Measurements from ENCODE around the gene NAPB.
"Not testable (repeated sequence)": the region's sequence is repeated elsewhere in the genome, so short reads cannot be mapped to it uniquely, and the experiment has no call there.

The NAPB gene

DNA sequence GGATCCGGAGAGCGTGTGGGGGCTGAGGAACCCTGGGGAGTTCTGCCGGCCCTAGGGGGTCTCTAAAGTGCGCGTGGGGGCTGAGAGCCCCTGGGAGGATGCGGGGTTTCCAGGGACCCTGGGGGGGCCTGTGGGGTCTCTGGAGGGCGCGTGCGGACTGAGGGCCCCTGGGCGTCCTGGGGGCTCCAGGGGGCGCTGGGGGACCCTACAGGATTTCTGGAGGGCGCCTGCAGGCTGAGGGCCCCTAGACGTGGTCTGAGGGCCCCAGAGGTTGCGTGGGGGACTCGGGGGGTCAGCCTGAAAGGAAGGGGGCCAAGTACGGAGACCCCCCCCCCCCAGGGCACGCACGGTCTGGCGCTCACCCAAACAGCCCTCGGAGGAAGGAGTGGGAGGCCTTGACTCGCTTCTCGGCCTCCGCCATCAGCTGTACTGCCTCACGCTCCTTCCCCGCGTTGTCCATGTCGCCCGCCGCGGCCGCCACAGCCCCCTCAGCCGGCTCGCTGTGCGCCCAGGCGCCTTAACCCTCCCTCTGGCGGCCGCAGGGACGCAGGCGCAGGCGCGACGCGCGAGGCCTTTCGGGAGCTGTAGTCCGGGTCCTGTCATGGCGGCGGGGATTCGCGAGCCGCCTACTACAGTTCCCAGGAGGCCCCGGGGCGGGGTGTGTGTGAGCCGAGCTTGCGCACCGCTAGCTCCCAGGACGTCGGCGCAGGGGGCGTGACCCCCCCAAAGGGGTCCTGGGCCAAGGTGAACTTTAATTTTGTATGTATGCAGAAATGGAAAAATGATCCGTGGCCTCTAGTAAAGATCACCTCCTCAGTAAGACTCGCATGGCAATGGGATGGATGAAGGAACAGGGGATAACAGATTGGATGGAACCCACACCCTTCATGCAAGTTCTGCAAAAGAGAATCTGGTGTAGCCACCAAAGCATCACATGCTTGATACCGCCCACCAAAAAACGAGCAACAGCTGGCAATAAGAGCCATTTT, at the start of gene NAPB:
TSS of gene NAPB (minus strand) at position 546 of the 989 bp plus-strand sequence. CDS start at position 460, 86 bp downstream.
- DNase-seq, result peak; percentile 94

DNA sequence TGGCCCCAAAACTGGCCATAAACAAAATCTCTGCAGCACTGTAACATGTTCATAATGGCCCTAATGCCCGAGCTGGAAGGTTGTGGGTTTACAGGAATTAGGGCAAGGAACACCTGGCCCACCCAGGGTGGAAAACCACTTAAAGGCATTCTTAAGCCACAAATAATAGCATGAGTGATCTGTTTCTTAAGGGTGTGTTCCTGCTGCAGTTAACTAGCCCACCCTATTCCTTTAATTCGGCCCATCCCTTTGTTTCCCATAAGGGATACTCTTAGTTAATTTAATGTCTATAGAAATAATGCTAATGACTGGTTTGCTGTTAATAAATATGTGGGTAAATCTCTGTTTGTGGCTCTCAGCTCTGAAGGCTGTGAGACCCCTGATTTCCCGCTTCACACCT, 45.7 kb upstream of the NAPB start:
- not testable (repeated sequence) for DNase-seq

DNA sequence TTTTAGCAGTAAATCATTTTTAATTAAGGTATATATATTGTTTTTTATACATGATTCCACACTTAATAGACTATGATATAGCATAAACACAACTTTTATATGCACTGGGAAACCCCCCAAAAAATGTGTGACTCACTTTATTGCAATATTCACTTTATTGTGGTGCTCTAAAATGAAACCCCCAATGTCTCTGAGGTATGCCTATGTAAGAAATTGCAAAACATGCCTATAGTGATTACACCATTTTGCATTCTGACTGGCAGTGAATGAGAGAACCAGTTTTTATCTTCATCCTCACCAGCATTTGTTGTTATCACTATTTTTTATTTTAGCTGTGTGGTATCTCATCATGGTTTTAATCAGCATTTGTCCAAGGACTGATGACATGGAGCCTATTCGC, 39.9 kb upstream of the NAPB start:
- no peak for DNase-seq

DNA sequence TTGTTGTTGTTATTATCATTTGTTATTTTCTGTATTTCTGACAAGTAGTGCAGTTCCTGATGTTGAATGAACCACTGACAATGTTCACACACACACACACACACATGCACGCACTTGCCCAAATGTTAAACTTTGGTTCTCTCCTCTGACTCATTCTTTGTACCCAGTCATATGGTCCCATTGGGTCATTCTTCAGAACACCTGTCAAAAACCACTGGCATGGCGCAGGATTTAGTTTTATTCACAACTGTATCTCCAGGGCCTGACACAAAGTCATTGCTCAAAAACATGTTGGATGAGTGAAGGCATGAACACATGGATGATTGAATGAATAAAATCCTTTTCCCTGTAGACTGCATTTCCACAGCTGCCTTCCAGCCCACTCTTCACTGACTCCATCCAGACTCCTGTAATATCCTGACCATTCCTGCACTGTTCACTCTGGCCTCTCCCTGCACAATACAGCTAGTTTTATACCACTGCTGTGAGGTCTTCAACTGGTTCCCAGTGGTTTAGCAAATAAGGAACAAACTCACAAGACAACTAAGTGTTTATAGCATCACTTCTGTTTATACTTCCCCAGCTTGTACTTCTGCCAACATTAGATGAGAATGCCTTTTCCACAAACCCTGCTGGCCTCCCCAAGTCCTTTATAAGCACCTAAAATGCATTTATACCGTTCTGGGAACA, 38.3 kb upstream of the NAPB start:
- no peak for DNase-seq

DNA sequence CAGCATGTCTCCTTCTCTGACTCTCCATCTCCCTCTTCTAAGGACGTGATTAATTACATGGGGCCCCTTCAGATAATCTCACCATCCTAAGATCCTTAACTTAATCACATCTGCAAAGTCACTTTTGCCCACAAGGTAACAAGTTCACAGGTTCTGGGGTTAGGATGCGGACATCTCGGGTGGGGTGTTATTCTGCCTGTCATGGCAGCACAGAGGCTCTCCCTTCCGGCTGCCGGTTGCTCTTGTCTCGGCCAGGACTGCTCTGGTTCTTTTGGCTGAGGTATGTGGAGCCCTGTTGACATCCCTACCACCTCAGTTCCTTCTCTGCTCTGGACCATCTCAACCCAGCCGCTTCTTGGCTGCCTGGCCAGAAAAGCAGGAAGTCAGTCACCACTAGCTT, 35.6 kb upstream of the NAPB start:
- DNase-seq, result no peak

DNA sequence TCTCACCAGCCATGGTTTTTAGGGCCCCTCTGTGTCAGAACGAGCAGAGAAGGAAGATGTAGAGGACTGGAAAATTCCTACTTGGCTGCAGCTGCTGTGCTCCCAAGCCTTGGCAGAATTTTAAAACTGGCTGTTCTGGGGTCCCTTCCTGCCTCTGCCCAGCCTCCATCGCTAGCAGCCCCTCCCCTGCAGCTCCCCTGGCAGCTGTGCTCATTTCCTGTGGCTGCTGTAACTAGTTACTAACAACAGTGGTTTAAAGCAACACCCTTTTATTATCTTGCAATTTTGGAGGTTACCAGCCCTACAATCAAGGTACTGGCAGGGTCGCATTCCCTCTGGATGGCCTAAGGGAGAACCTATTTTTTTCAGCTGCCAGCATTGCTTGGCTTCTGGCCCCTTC, 35.1 kb upstream of the NAPB start:
- DNase-seq, result no peak

DNA sequence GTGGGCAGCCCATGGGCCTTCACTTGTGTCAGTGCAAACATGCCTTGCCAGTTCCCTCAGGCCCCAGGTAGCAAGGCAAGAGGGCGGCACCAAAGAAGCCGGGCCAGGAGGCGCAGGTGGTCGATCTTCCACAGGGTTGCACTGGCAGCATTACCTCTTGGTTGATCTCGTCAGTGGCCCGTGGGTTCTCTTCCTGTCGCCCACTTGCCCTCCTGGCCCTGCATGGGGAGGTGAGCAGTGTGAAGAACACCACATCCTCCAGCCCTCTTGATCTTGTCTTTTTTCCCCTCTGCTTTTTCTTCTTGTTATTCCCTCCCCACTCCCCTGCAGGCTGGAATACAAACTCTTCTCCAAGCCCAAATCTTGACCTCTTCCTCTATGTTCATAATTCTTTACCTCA, 34.4 kb upstream of the NAPB start:
- no peak for DNase-seq

DNA sequence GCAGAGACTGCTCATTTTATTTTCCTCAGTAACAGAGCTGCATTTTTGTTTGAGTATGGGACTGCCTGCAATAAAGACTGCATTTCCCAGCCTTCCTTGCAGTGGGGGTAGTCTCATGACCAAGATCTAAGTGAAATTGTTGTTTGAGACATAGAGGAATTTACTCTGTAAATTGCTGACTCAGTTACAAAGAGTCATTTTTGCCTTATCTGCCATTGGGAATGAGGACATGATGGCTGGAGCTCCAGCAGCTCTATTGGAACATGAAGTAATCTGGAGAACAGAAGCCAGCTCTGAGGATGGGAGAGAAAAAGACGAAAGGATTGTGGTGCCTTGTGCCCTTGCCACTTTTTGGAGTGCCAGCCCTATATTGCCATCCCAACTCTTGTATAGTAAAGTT, 33.5 kb upstream of the NAPB start:
- no peak for DNase-seq

DNA sequence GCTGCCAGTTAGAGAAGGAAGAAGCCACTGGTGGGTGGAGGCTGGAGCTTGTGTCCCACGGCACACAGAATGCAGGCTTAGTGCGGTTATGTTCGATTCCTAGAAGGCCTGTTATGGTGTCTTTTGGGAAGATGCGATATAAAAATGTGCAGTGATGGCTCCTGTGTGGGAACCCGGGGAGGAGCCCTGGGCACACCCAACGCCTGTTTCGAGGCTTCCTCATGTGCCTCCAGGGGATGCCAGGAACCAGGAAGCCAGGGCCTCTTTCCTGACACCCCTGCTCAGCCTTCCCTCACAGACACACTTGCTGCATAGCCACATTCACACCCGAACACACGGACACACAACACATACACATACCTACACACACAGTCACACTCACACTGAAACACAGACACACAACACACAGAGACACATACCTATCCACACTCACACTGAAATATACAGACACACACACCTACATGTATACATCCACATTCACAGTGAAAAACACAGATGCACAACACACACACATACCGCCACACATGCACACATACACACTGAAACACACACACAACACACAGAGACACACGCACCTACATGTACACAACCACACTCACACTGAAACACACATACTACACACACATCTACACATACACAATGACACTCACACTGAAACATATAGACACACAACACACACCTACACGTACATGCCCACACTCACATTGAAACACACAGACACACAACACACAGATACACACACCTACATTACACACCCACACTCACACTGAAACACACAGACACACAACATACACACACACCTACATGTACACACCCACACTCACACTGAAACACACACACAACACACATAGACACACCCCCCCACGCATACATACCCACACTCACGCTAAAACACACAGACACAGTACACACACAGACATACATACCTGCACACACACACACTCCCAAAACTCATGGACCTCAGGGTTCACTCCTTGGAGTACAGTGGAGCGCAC, 32.6 kb upstream of the NAPB start:
- no peak for DNase-seq

DNA sequence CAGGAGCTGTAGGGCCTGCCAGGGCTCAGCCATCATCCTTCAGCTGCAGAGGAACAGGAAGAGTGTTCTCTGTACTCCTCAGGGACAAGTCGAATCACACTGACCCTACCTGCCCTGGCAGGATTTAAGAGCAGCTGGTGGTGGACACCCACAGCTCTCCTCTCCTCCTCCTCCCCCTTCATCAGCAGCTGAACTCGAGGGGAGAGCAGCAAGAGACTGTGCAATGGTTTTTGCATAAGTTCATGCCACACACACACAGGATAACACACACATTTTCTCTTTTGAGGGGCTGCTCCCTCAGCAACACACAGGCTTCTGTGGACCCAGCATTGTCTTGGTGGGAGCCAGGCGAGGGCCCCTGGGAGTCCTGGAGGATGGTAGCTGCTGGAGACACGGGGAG, 31.5 kb upstream of the NAPB start, which contains the start of gene CST11:
TSS of gene CST11 (minus strand) at position 101 of the 400 bp plus-strand sequence. CDS start at position 36, 65 bp downstream.
- no peak for DNase-seq

DNA sequence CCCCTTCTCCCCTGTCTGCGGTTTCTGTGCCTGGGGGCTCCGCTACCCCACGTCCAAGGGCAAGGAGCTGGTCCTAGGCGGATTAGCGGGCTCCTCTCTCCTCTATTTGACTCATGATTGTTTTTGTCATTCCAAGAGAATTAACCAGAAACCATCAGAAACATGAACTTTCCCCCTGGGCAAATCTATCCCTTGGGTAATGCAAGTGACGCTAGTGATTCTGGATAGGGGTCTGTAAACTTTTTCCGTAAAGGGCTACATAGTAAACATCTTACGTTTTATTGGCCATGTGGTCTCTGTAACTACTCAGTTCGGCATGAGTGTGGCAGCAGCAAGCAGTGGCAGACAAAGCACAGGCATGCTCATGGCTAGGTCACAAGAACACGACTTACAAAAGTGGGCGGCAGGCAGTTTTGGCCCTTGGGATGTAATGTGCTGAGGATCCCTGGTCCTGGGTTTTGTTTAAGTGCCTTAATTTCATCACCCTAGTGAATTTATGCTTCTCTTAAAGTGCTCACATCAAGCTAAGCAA, 30.7 kb upstream of the NAPB start:
- no peak for DNase-seq

DNA sequence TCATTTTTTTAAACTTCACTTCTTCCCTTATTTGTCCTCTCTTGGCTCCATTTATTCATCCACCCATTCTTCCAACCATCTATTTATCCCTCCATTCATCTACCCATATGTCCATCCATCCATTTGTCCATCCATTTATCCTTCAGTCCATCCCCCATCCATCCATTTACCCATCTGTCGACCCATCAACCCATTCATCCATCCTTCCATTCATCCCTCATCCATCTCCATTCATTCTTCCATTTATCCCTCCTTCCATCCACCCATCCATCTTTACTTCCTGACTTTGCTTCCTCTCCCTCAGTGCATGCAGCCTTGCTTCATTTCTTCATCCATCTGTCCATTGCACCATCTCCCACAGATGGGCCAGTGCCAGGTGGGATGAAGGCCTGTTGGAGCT, 29.6 kb upstream of the NAPB start:
- no peak for DNase-seq

DNA sequence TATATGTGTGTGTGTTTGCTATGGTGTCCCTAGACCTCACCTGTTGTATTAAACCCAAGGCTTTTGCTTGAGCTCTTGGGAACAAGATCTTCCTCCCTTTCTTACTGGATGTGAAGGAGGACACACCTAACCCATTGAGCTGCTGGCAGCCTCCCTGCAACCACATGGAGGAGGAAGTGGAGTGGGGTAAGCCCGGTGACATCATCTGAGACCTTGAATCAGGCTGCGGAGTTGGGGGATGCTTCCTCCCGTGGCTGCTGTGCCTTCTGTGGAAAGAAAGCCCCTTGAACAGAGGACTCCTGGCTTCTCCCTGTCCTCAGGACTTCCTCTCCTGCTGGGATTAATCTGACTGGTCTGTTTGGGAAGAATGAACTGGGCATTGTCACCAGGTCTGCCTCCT, 28.1 kb upstream of the NAPB start:
- DNase-seq, result no peak

DNA sequence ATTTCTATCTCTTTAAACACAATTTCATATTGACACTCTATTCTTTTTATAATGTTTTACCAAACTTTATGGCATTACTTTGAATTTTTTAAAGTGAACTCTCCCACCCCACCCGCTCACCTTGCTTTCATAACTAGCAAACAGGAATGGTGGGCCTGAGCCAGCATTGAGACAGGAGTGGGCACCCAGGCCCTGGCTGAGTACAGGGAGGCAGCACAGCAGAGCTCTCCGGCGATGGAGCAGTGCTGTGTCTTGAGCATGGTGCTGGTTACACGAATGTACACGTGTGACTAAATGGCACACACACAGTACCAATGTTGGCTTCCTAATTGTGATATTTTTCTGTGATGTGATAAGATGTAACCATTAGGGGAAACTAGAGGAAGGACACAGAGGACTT, 26.9 kb upstream of the NAPB start:
- no peak for DNase-seq

DNA sequence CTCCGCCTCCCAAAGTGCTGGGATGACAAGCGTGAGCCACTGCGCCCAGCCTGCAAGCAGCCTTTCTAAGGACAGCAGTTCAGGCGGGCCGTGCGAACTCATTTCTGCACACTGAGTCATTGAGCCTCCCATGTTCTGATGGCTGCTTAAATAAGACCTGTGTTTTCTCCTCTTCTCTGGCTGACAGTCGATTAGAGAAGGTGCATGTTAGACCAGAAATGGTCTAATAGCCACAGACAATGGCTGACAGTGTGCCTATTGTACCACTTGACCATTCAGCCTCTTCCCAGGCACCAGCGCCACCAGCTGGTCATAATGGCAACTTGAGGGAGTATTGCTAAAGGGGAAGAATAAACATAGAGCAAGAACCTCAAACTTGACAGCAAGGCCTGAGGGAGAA, 25.2 kb upstream of the NAPB start:
- DNase-seq, result no peak

DNA sequence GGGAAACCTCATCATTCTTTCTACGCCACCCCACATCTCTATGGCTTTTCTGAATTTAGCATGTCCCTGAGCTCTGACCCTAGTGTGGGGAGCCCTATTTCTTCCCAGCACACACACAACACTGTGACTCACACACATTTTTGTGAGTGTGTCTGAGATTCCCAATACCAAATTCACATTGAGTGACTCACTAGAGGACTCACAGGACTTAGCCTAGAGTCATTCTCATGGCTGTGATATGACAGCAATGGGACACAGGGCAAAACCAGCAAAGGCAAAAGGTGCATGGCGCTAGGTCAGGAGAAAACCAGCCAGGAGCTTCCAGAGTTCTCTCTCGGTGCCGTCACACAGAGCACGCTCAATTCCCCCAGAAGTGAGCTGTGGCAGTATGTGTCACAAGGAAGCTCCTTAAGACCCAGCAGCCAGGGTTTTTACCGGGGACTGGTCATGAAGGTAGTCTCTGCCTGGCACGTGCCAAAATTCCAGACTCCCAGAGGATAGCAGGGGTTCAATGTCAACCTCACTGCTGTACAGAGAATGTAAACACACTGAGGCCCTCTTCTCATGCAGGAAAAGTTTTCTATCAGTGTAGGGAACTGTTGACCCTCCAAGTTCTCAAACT, 24.4 kb upstream of the NAPB start:
- DNase-seq, result no peak

DNA sequence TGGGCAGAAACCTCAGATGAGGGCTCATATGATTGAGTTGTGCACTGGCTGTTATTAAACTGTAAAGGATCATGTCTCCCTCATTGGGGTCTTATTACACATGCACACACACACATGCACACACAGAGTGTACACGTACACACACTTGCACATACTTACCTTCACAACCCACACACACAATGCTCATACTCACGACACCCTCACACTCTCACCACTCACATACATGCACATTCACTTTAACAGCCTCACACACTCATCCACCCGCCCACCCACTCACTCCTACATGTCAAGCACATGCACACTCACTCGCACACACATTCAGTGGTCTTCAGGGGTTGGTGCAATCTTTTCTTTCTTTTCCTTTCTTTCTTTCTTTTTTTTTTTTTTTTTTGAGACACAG, 23.6 kb upstream of the NAPB start:
- DNase-seq, result no peak

DNA sequence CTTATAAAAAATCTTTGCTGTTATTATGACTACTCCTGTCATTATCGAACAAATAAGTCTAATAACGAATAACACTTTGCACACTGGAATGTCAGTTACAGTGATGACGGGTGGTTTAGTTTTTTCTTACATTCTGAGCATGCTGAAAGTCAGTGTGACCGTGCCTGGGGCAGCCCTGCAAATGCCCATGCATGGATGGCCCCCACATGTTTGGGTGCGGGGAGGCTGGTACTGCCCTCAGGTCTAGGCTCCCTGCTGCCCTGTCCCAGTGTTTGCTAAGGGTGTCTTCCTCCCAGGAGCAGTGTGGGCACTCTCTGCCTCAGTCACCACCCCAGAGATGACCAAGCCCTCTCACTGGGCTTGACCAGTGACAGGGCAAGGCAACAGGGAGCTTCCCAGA, 21.1 kb upstream of the NAPB start:
- no peak for DNase-seq

DNA sequence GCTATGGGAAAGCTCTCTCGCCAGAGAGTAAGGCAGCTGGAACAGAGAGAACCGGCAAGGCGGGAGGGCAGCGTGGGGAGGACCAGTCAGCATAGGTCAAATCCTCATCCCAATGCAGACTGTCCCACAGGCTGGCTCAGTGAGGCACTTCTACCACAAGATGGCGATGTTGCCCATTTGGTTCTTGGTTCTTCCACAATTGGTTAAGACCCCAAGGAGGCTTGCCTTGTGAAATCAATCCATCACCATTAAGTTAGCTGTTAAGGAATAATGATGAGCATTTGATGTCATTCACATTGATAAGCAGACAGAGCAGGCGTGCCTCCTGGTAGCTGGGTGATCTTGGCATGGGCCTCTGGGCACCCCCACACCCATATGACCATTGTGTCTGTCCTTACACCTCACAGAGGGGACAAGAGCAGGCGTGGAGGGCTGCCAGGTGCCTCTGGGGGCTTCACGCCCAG, 20.6 kb upstream of the NAPB start:
- DNase-seq, result peak; percentile 76

DNA sequence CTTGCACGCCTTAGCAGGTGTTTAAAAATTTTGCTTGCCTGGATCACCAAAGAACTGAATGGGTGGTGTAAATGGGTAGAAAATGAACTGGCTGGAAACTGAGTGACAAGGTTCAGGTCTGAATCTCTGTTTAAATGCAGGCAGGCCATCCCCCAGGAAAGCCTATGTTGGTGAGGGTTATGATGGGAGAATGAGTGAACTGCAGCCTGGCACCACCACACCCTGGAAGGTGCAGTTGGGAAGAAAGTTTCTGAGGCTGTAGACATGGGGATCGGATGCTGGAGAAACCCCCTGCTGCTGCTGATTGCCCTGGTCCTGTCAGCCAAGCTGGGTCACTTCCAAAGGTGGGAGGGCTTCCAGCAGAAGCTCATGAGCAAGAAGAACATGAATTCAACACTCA, 18.7 kb upstream of the NAPB start:
- DNase-seq, result no peak

DNA sequence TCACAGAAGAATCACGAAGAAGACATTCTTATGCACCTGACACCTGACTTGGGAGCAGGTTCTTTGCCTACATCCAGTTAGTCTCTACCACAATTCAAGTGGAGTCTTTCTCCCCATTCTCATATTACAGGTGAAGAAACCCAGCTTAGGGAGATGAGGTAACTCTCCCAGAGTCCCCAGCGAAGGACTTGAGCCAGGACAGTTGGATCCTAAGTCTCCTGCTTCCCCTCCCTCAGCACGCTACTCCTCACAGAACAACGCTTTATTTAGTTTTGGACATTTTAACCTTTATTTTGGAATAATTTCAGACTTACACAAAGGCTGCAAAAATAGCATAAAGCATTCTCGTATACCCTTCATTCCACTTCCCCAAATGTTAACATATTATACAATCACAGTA, 17.4 kb upstream of the NAPB start:
- no peak for DNase-seq
